ENCODE results near the gene BBS1.

The BBS1 gene

DNA sequence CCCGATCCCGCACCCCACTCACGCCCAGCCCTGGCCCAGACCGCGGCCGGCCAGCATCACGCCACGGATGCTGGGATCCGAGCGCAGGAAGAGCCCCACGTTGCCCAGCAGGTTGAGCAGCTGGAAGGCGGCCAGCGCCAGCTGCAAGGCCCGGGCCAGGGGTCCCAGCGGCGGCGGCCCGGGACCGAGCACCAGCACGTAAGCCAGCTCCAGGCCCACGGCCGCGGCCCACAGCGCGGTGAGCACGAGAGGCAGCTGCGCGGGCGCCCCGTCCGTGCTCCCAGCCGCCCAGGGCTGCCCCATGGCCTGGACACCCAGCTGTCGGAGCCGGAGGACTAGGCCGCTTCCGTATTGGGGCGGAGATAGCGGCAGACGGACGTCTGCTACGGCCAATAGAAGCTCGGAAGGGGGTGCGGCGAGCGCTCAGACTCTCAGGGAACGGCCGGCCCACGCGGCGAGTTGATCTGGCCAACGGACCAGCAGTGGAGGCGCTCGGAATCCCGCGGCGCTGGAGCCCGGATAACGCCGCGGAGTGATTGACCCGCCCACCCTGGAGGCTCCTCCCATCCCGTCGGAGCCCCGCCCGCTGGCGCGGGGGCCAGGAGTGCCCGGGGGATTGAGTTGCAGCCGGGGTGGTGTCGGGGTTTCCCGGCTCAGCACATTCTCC is 35.4 kb downstream of the BBS1 start, which contains the start of gene ZDHHC24:
TSS of gene ZDHHC24 (minus strand) at position 348 of the 667 bp plus-strand sequence. CDS start at position 303, 45 bp downstream.
- H3K4me1 ChIP-seq (ENCODE audit: insufficient read depth, low read length) = peaks cover 29% of the 10 kb centered on the region
- H3K36me3 ChIP-seq (ENCODE audit: insufficient read depth, low read length) = no peaks in the 10 kb centered on the region
- no peaks in the 10 kb centered on the region for H3K9me3 ChIP-seq (ENCODE audit: control insufficient read depth, insufficient read depth, low read length)
- peak within 1 kb of the TSS; percentile 86 for H3K9ac ChIP-seq (ENCODE audit: low read depth, low read length)

- Histone ChIP-seq H3K9me3 (ENCODE audit: control insufficient read depth, insufficient read depth, low read length) (no peaks in the 10 kb centered on the region), H3K4me1 (ENCODE audit: insufficient read depth, low read length) (peaks cover 29% of the 10 kb centered on the region), H3K36me3 (ENCODE audit: insufficient read depth, low read length) (no peaks in the 10 kb centered on the region), H3K9ac (ENCODE audit: low read depth, low read length) (peak within 1 kb of the TSS; percentile 86)
Measured at GRCh38 chr11:66546368-66546965, 36.0 kb downstream of the BBS1 start, which contains the start of gene ACTN3. Gene ACTN3, plus strand, starts transcription at chr11:66546903. Its CDS starts 35 bp downstream, at chr11:66546938.

- Histone ChIP-seq H3K36me3 (ENCODE audit: insufficient read depth, low read length) (no peaks in the 10 kb centered on the region), H3K9me3 (ENCODE audit: control insufficient read depth, insufficient read depth, low read length) (no peaks in the 10 kb centered on the region), H3K9ac (ENCODE audit: low read depth, low read length) (peak overlapping the region; percentile 31), H3K4me1 (ENCODE audit: insufficient read depth, low read length) (peaks cover 29% of the 10 kb centered on the region)
Measured at GRCh38 chr11:66546966-66547661, 36.7 kb downstream of the BBS1 start.

- Histone ChIP-seq H3K9ac (ENCODE audit: low read depth, low read length) (peak overlapping the region; percentile 31; the same call in 1 of the 2 replicates), H3K9me3 (ENCODE audit: control insufficient read depth, insufficient read depth, low read length) (no peaks in the 10 kb centered on the region), H3K4me1 (ENCODE audit: insufficient read depth, low read length) (peaks cover 29% of the 10 kb centered on the region), H3K36me3 (ENCODE audit: insufficient read depth, low read length) (no peaks in the 10 kb centered on the region)
Measured at GRCh38 chr11:66547662-66548009, 37.2 kb downstream of the BBS1 start.

- H3K9me3 ChIP-seq (ENCODE audit: control insufficient read depth, insufficient read depth, low read length) = no peaks in the 10 kb centered on the region
- H3K9ac ChIP-seq (ENCODE audit: low read depth, low read length) = no peak overlapping the region
- peaks cover 29% of the 10 kb centered on the region for H3K4me1 ChIP-seq (ENCODE audit: insufficient read depth, low read length)
- no peaks in the 10 kb centered on the region for H3K36me3 ChIP-seq (ENCODE audit: insufficient read depth, low read length)
Measured at GRCh38 chr11:66548041-66548440, 37.6 kb downstream of the BBS1 start.

DNA sequence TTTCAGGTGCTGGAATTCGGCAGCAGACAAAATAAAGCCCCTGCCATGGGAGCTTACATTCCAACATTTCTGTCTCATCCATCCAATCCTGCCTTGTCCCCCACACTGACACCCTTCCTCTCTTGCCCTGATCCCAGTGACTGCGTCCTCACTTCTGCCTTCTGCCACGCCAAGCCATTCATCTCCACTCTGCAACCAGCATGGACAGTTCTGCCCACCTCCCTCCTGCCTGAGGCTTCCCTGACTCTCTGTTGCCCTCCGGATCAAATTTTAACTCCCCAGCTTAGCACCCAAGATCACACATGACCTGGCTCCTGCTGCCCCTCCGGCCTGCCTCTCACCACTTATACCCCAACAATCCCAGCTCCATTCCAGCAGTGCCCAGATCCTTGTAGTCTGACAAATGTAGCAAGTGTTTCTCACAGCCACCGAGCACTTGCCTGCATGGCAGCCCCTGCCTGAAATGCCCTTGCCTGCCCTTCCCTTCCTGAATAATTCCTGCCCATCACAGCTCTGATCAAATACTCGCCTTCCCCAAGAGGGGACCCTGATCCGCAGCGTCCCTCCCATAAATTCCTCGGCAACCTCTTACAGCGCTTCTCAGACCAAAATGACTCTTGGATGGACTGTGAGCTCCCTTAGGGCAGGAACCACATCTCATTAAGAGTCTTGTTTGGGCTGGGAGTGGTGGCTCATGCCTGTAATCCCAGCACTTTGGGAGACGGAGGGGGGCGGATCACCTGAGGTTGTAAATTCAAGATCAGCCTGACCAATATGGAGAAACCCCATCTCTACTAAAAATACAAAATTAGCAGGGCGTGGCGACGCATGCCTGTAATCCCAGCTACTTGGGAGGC is 38.6 kb downstream of the BBS1 start:
- H3K9me3 ChIP-seq (ENCODE audit: control insufficient read depth, insufficient read depth, low read length) = no peaks in the 10 kb centered on the region
- H3K9ac ChIP-seq (ENCODE audit: low read depth, low read length) = no peak overlapping the region
- H3K4me1 ChIP-seq (ENCODE audit: insufficient read depth, low read length) = peaks cover 22% of the 10 kb centered on the region
- no peaks in the 10 kb centered on the region for H3K36me3 ChIP-seq (ENCODE audit: insufficient read depth, low read length)

- Histone ChIP-seq H3K9me3 (ENCODE audit: control insufficient read depth, insufficient read depth, low read length) (no peaks in the 10 kb centered on the region), H3K36me3 (ENCODE audit: insufficient read depth, low read length) (no peaks in the 10 kb centered on the region), H3K9ac (ENCODE audit: low read depth, low read length) (no peak overlapping the region), H3K4me1 (ENCODE audit: insufficient read depth, low read length) (peaks cover 18% of the 10 kb centered on the region)
Measured at GRCh38 chr11:66549696-66550095, 39.3 kb downstream of the BBS1 start.

- H3K9me3 ChIP-seq (ENCODE audit: control insufficient read depth, insufficient read depth, low read length) = no peaks in the 10 kb centered on the region
- H3K4me1 ChIP-seq (ENCODE audit: insufficient read depth, low read length) = peaks cover 18% of the 10 kb centered on the region
- H3K9ac ChIP-seq (ENCODE audit: low read depth, low read length) = no peak overlapping the region
- no peaks in the 10 kb centered on the region for H3K36me3 ChIP-seq (ENCODE audit: insufficient read depth, low read length)
Measured at GRCh38 chr11:66550887-66551286, 40.5 kb downstream of the BBS1 start.

- no peaks in the 10 kb centered on the region for H3K36me3 ChIP-seq (ENCODE audit: insufficient read depth, low read length)
- H3K4me1 ChIP-seq (ENCODE audit: insufficient read depth, low read length) = no peaks in the 10 kb centered on the region
- H3K9ac ChIP-seq (ENCODE audit: low read depth, low read length) = no peak overlapping the region
- H3K9me3 ChIP-seq (ENCODE audit: control insufficient read depth, insufficient read depth, low read length) = no peaks in the 10 kb centered on the region
Measured at GRCh38 chr11:66554602-66555001, 44.2 kb downstream of the BBS1 start.

DNA sequence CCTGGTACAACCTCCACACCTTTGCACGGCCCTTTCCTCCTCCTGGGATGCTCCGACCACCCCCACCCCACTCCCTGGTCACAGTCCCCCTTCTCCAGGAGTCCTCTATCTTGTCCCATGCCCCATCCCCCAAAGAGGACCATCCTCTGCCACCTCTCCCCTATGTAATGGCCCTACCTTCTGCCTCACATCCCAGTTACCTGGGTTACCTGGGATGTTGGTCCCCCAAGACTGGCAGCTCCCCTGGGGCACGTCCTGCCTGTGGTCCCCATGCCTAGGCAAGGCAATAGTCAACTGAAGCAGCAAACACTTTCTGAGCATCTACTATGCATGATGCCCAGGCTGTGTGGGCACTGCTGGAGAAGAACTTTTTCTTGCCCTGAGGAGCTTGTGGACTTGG is 45.0 kb downstream of the BBS1 start:
- no peaks in the 10 kb centered on the region for H3K9me3 ChIP-seq (ENCODE audit: control insufficient read depth, insufficient read depth, low read length)
- no peak overlapping the region for H3K9ac ChIP-seq (ENCODE audit: low read depth, low read length)
- no peaks in the 10 kb centered on the region for H3K4me1 ChIP-seq (ENCODE audit: insufficient read depth, low read length)
- no peaks in the 10 kb centered on the region for H3K36me3 ChIP-seq (ENCODE audit: insufficient read depth, low read length)

DNA sequence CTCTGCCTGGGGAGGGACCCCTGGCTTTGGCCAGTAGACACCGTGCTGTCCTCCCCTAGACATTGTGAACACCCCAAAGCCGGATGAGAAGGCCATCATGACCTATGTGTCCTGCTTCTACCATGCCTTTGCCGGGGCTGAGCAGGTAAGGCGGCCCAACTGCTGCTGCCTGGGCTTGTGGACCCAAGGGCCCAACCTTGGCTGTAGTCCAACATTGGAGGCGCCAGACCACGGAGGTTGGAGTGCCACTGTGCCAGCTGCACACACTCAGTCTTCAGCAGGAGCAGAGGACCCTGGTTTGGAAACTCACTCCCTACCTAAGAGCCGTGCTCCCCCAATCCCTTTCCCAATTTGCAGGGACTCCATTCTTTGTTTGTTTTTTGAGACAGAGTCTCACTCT is 45.7 kb downstream of the BBS1 start:
- no peaks in the 10 kb centered on the region for H3K9me3 ChIP-seq (ENCODE audit: control insufficient read depth, insufficient read depth, low read length)
- no peaks in the 10 kb centered on the region for H3K4me1 ChIP-seq (ENCODE audit: insufficient read depth, low read length)
- H3K9ac ChIP-seq (ENCODE audit: low read depth, low read length) = no peak overlapping the region
- no peaks in the 10 kb centered on the region for H3K36me3 ChIP-seq (ENCODE audit: insufficient read depth, low read length)

- Histone ChIP-seq H3K9ac (ENCODE audit: low read depth, low read length) (no peak overlapping the region), H3K36me3 (ENCODE audit: insufficient read depth, low read length) (no peaks in the 10 kb centered on the region), H3K4me1 (ENCODE audit: insufficient read depth, low read length) (no peaks in the 10 kb centered on the region), H3K9me3 (ENCODE audit: control insufficient read depth, insufficient read depth, low read length) (no peaks in the 10 kb centered on the region)
Measured at GRCh38 chr11:66557733-66558326, 47.4 kb downstream of the BBS1 start.

- no peak overlapping the region for H3K9ac ChIP-seq (ENCODE audit: low read depth, low read length)
- H3K4me1 ChIP-seq (ENCODE audit: insufficient read depth, low read length) = no peaks in the 10 kb centered on the region
- no peaks in the 10 kb centered on the region for H3K36me3 ChIP-seq (ENCODE audit: insufficient read depth, low read length)
- H3K9me3 ChIP-seq (ENCODE audit: control insufficient read depth, insufficient read depth, low read length) = no peaks in the 10 kb centered on the region
Measured at GRCh38 chr11:66559142-66559865, 48.9 kb downstream of the BBS1 start.
